ENCODE results near the gene ERG. TPM values are rescaled to one million over a fixed set of nuclear protein-coding genes. Genes with fewer than 3 reads are reported as not detected.

ERG gene
- polyA plus RNA-seq, 1 donor from 2014 or later: not detected

GRCh38 chr21:38493549-38494250, 4.6 kb downstream of the ERG start (continued):
- TF ChIP-seq CTCF (IDR thresholded peaks at IDR 0.05; ENCODE audit: poor library complexity, severe bottlenecking) (no peak), EP300 (conservative IDR thresholded peaks at IDR 0.05; ENCODE audit: poor library complexity, severe bottlenecking) (no peak), TAF1 (IDR thresholded peaks at IDR 0.05; ENCODE audit: low read depth) (no peak)

GRCh38 chr21:38492007-38492406, 6.3 kb downstream of the ERG start:
- H3K9me2 ChIP-seq (ENCODE audit: insufficient read depth, low read length): no peaks in the 10 kb centered on the region
- no peak for TF ChIP-seq TAF1 (IDR thresholded peaks at IDR 0.05; ENCODE audit: low read depth)
- no peak for TF ChIP-seq REST (IDR thresholded peaks at IDR 0.05; ENCODE audit: borderline replicate concordance)
- no peak for TF ChIP-seq POLR2AphosphoS5 (IDR thresholded peaks at IDR 0.05)
- no peak for TF ChIP-seq RAD21 (conservative IDR thresholded peaks at IDR 0.05)
- TF ChIP-seq MXI1 (conservative IDR thresholded peaks at IDR 0.05; ENCODE audit: poor library complexity, severe bottlenecking): no peak
- no peak for TF ChIP-seq EP300 (conservative IDR thresholded peaks at IDR 0.05; ENCODE audit: poor library complexity, severe bottlenecking)
- TF ChIP-seq EZH2 (IDR thresholded peaks at IDR 0.05; ENCODE audit: borderline replicate concordance, insufficient read depth, low read length, poor library complexity, severe bottlenecking): no peak
- no peak for TF ChIP-seq CTCF (IDR thresholded peaks at IDR 0.05; ENCODE audit: poor library complexity, severe bottlenecking)
- no peak for TF ChIP-seq SMC3 (conservative IDR thresholded peaks at IDR 0.05; ENCODE audit: poor library complexity)
- no peaks in the 10 kb centered on the region for H3K36me3 ChIP-seq (ENCODE audit: insufficient read depth, low read length)
- H3K27ac ChIP-seq (ENCODE audit: low read length): no peak overlapping the region
- H3K79me2 ChIP-seq (replicated peaks; ENCODE audit: insufficient read depth, low read length): no peaks in the 10 kb centered on the region
- H3K27me3 ChIP-seq (ENCODE audit: insufficient read depth, low read depth, low read length): no peaks in the 10 kb centered on the region
- no peak overlapping the region for H2AFZ ChIP-seq (ENCODE audit: low read depth, low read length)
- no peak overlapping the region for H3K4me3 ChIP-seq (ENCODE audit: low read length)
- H3K4me2 ChIP-seq (ENCODE audit: low read length): no peak overlapping the region
- no peak overlapping the region for H3K9ac ChIP-seq (ENCODE audit: low read length)
- H3K9me3 ChIP-seq (ENCODE audit: low read length): no peaks in the 10 kb centered on the region
- no peaks in the 10 kb centered on the region for H3F3A ChIP-seq (ENCODE audit: insufficient read depth, low read length, poor library complexity, severe bottlenecking)
- H4K20me1 ChIP-seq (ENCODE audit: insufficient read depth): no peaks in the 10 kb centered on the region
